GM23248 (cell line): Measurements from ENCODE around the gene TADA1.

ENCODE experiments used
- EZH2 ChIP-seq: fragments of 200-600 bp; sonication (generic); IDR thresholded peaks from 2 replicates; pipeline ENCODE4 v1.6.1; 2018; ENCODE audit warnings: antibody characterized with exemption, mild to moderate bottlenecking; ENCODE audit not compliant: insufficient read depth, poor library complexity, severe bottlenecking
- EZH2phosphoT487 ChIP-seq: fragments of 200-600 bp; sonication (generic); IDR thresholded peaks from 2 replicates; pipeline ENCODE4 v1.6.1; 2018; ENCODE audit warnings: antibody characterized with exemption, moderate library complexity, mild to moderate bottlenecking, low read depth; ENCODE audit not compliant: insufficient read depth

DNA sequence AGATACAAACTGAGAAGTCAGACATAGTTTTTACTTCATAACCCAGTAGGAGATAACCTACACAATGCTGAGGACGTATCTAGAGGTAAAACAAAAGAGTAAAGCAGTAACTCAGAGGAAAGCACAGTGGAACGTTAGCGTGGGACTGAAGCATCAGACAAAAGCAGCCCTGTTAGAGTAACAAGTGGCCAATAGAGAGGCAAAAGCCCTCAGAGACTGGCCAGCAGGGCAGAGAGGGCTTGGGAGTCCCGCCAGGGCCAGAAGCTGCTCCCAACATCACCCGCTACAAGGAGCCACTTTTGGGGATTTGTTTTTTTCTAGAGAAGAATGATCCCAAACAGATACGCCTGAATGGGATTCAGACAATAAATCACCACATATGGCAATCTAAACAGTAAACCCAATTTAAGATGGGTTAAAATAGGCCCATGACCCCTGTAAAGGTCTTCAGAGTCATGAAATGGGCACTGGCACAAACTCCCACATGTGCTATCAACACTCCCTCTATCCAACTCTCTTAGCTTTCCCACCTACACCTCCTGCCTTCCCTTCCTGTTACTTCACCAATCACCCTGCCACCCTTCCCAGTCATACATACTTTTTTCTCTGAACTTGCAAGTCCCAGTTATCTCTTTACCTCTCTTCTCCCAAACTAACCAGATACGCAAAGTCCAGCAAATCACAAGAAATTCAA lies 17.2 kb downstream of the TADA1 start:
- no peak for TF ChIP-seq EZH2
- no peak for TF ChIP-seq EZH2phosphoT487
